CD14-positive monocyte (primary cell): Measurements from ENCODE around the gene RIMS1. TPM values are rescaled to one million over a fixed set of nuclear protein-coding genes. Genes with fewer than 3 reads are reported as not detected.

Experiments
- DNase-seq, 3 donors: peaks; one replicate each; pipeline ENCODE4 v3.0.0-alpha.2; 2011 to 2022
- H2AFZ ChIP-seq: 2 replicates; pipeline ENCODE4 v1.6.0; 2012; ENCODE audit warnings: mild to moderate bottlenecking, low read depth, low read length, inconsistent platforms; ENCODE audit not compliant: insufficient read depth, poor library complexity, severe bottlenecking
- H3K27ac ChIP-seq, 2 donors: 1 replicate in 1 of 2; 2 replicates in 1 of 2; pipeline ENCODE4 v1.5.1; 2012 to 2013; ENCODE audit warnings: low read length in 2 of 2, control low read depth in 1 of 2, inconsistent platforms in 1 of 2, low read depth in 1 of 2, mild to moderate bottlenecking in 1 of 2
- H3K27me3 ChIP-seq, 2 donors: one replicate each; pipeline versions ENCODE4 v1.6.0 to v1.6.1; 2011 to 2013; ENCODE audit warnings: low read length in 2 of 2; ENCODE audit not compliant: control insufficient read depth in 2 of 2, insufficient read depth in 2 of 2
- H3K36me3 ChIP-seq, 2 donors: replicated peaks in 1 of 2; 1 replicate in 1 of 2; 2 replicates in 1 of 2; pipeline versions ENCODE4 v1.5.1 to v1.6.1; 2012 to 2013; ENCODE audit warnings: low read length in 2 of 2, control low read depth in 1 of 2, inconsistent platforms in 1 of 2, mild to moderate bottlenecking in 1 of 2; ENCODE audit not compliant: insufficient read depth in 2 of 2, control insufficient read depth in 1 of 2
- H3K4me1 ChIP-seq, 2 donors: 1 replicate in 1 of 2; 2 replicates in 1 of 2; pipeline versions ENCODE4 v1.5.1 to v1.6.1; 2012 to 2013; ENCODE audit warnings: low read length in 2 of 2, control low read depth in 1 of 2, inconsistent platforms in 1 of 2, mild to moderate bottlenecking in 1 of 2, moderate library complexity in 1 of 2; ENCODE audit not compliant: insufficient read depth in 2 of 2, control insufficient read depth in 1 of 2
- H3K4me2 ChIP-seq: replicated peaks from 2 replicates; pipeline ENCODE3; 2012; ENCODE audit warnings: low read length, moderate library complexity, mild to moderate bottlenecking; ENCODE audit not compliant: poor library complexity, severe bottlenecking; ENCODE audit errors: extremely low read depth
- H3K4me3 ChIP-seq, 3 experiments: fragments of 200-600 bp in 1 of 3; sonication (generic) in 1 of 3; replicated peaks in 1 of 3; 1 replicate in 2 of 3; 2 replicates in 1 of 3; pipeline ENCODE4 v1.5.1; 2011 to 2013; ENCODE audit warnings: low read length in 3 of 3, mild to moderate bottlenecking in 3 of 3, control low read depth in 2 of 3, low read depth in 2 of 3, inconsistent platforms in 1 of 3, moderate library complexity in 1 of 3
- H3K79me2 ChIP-seq: 2 replicates; pipeline ENCODE4 v1.6.0; 2012; ENCODE audit warnings: mild to moderate bottlenecking, control low read depth, inconsistent platforms, low read length, moderate library complexity; ENCODE audit not compliant: insufficient read depth
- H3K9ac ChIP-seq: 2 replicates; pipeline ENCODE4 v1.6.0; 2017; ENCODE audit warnings: low read length, mild to moderate bottlenecking; ENCODE audit not compliant: insufficient read depth, poor library complexity, severe bottlenecking
- H3K9me3 ChIP-seq, 2 donors: replicated peaks in 1 of 2; 1 replicate in 1 of 2; 2 replicates in 1 of 2; pipeline versions ENCODE4 v1.5.1 to v1.6.1; 2012 to 2013; ENCODE audit warnings: low read length in 2 of 2, control low read depth in 1 of 2; ENCODE audit not compliant: control insufficient read depth in 1 of 2, insufficient read depth in 1 of 2
- H4K20me1 ChIP-seq: 2 replicates; pipeline ENCODE4 v1.6.0; 2012; ENCODE audit warnings: mild to moderate bottlenecking, low read length, control low read depth, moderate library complexity; ENCODE audit not compliant: insufficient read depth
- H3K27ac Mint-ChIP-seq, 7 donors: one replicate each; pipeline ENCODE4 v1.8.0; 2020; ENCODE audit warnings: mild to moderate bottlenecking in 7 of 7, mixed read lengths in 7 of 7, moderate library complexity in 6 of 7, inconsistent platforms in 2 of 7
- H3K27me3 Mint-ChIP-seq, 3 donors: one replicate each; pipeline ENCODE4 v1.8.0; 2021 to 2022; ENCODE audit warnings: low read depth in 3 of 3, mild to moderate bottlenecking in 3 of 3, mixed read lengths in 3 of 3, moderate library complexity in 3 of 3, inconsistent platforms in 1 of 3
- H3K36me3 Mint-ChIP-seq, 2 donors: one replicate each; pipeline ENCODE4 v1.8.0; 2020; ENCODE audit warnings: mixed read lengths in 2 of 2, inconsistent platforms in 1 of 2, mild to moderate bottlenecking in 1 of 2
- H3K4me1 Mint-ChIP-seq: one replicate; pipeline ENCODE4 v1.8.0; 2020; ENCODE audit warnings: mild to moderate bottlenecking, mixed read lengths
- H3K4me3 Mint-ChIP-seq, 2 donors: one replicate each; pipeline ENCODE4 v1.8.0; 2020; ENCODE audit warnings: mild to moderate bottlenecking in 2 of 2, mixed read lengths in 2 of 2, moderate library complexity in 1 of 2
- H3K9me3 Mint-ChIP-seq, 7 donors: one replicate each; pipeline ENCODE4 v1.8.0; 2020 to 2022; ENCODE audit warnings: mixed read lengths in 7 of 7, mild to moderate bottlenecking in 6 of 7, moderate library complexity in 6 of 7, inconsistent platforms in 2 of 7
- WGBS: methylation state at CpG from one replicate; pipeline ENCODE4 v1.1.5; 2013; ENCODE audit warnings: missing lambda C conversion rate; ENCODE audit not compliant: insufficient coverage; 5-methylcytosine and 5-hydroxymethylcytosine counted together
- intact Hi-C, 2 donors: fragments of 100-400 bp; cut with micrococcal nuclease; formaldehyde crosslinking; loops; one replicate each; pipeline versions ENCODE4 v1.15.0 to v1.15.1; 2023
- polyA plus RNA-seq, 3 donors: library from polyadenylated mRNA; depleted of rRNA in 1 of 3; unstranded in 2 of 3; stranded (reverse) in 1 of 3; fragments of 300-500 nt in 2 of 3; fragments of >200 nt in 1 of 3; fragmentation: Illumina TruSeq in 2 of 3; gene quantifications; 1 replicate in 2 of 3; 2 replicates in 1 of 3; pipeline ENCODE4 v1.2.3, GENCODE V29; 2012 to 2021
- TF ChIP-seq, protein P1 (sequence below): fragments of 200-600 bp; IDR thresholded peaks from one replicate; pipeline ENCODE4 v1.8.0; 2022; ENCODE audit warnings: antibody characterized with exemption, mild to moderate bottlenecking

Gene RIMS1
- polyA plus RNA-seq, 3 donors: not detected

DNA sequence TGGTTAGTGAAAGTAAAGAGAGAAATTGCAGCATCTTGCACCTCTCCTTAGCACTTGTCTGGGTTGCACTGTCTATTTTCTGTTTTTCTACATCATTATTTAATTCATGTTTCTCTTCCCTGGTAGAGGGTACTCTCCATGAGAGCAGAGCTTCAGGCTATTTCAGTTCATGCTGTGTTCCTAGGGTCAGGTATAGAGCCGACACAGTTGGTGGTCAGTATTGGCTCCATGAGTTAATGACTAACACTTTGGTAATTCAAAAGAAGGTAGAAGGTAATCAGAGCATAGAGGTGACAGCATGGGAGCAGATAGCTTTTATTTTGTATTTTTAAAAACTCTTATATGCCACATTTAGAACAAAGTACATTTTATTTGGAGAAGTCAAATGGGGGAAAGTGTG lies 42.7 kb downstream of the RIMS1 start:
- H3K36me3 Mint-ChIP-seq: no peaks in the 10 kb centered on the region
- Histone ChIP-seq H3K27ac (no peak overlapping the region), H3K4me3 (no peak overlapping the region), H2AFZ (no peak overlapping the region), H4K20me1 (no peaks in the 10 kb centered on the region), H3K9ac (no peak overlapping the region), H3K27me3 (no peaks in the 10 kb centered on the region), H3K9me3 (no peaks in the 10 kb centered on the region), H3K79me2 (no peaks in the 10 kb centered on the region), H3K4me1 (no peaks in the 10 kb centered on the region), H3K36me3 (no peaks in the 10 kb centered on the region), H3K4me2 (no peak overlapping the region)
- H3K27me3 Mint-ChIP-seq: peaks cover 0 to 2% (median 0%) of the 10 kb centered on the region in 3 donors
- intact Hi-C loops: no loop called here
- H3K4me1 Mint-ChIP-seq: no peaks in the 10 kb centered on the region
- peaks cover 0 to 5% (median 0%) of the 10 kb centered on the region in 7 donors for H3K9me3 Mint-ChIP-seq
- H3K4me3 Mint-ChIP-seq: no peak overlapping the region
- WGBS: no CpG with 5 or more reads among the region's 1 CpG
- DNase-seq: no peak
- no peak overlapping the region for H3K27ac Mint-ChIP-seq
- TF ChIP-seq, protein P1, sequence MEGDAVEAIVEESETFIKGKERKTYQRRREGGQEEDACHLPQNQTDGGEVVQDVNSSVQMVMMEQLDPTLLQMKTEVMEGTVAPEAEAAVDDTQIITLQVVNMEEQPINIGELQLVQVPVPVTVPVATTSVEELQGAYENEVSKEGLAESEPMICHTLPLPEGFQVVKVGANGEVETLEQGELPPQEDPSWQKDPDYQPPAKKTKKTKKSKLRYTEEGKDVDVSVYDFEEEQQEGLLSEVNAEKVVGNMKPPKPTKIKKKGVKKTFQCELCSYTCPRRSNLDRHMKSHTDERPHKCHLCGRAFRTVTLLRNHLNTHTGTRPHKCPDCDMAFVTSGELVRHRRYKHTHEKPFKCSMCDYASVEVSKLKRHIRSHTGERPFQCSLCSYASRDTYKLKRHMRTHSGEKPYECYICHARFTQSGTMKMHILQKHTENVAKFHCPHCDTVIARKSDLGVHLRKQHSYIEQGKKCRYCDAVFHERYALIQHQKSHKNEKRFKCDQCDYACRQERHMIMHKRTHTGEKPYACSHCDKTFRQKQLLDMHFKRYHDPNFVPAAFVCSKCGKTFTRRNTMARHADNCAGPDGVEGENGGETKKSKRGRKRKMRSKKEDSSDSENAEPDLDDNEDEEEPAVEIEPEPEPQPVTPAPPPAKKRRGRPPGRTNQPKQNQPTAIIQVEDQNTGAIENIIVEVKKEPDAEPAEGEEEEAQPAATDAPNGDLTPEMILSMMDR: no peak

DNA sequence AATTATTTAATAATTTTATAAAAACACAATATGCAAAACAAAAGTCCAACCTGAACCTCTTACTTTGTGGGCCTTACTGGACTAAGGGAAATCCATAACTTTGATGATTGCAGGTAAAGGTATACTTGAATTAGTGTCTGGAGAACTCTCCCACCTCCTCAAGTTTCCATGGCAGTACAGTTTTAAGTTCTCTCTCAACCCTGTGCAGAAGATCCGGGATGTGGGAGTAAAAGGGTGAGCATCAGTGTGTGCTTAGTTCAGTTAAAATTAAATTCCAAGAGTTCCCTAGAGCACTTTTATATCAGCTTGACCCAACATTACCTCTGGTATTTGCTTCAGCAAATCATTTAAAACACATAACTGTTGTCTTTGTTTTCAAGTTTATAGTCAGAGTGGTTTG lies 47.5 kb downstream of the RIMS1 start:
- Histone ChIP-seq H3K4me2 (no peak overlapping the region), H3K36me3 (no peaks in the 10 kb centered on the region), H3K27ac (no peak overlapping the region), H3K79me2 (no peaks in the 10 kb centered on the region), H3K4me3 (no peak overlapping the region), H3K4me1 (no peaks in the 10 kb centered on the region), H4K20me1 (no peaks in the 10 kb centered on the region), H3K9ac (no peak overlapping the region), H3K9me3 (peaks cover 0 to 5% of the 10 kb centered on the region in 2 donors), H3K27me3 (no peaks in the 10 kb centered on the region), H2AFZ (no peak overlapping the region)
- Mint-ChIP-seq H3K36me3 (no peaks in the 10 kb centered on the region), H3K9me3 (peaks cover 0 to 17% (median 0%) of the 10 kb centered on the region in 7 donors), H3K27me3 (peaks cover 0 to 2% (median 0%) of the 10 kb centered on the region in 3 donors), H3K4me3 (no peak overlapping the region), H3K4me1 (no peaks in the 10 kb centered on the region), H3K27ac (no peak overlapping the region)
- TF ChIP-seq, protein P1: no peak
- no CpG with 5 or more reads among the region's 1 CpG for WGBS
- intact Hi-C loops: no loop called here
- DNase-seq: no peak
